ENCODE measurements around the gene SERPINB7.

Gene SERPINB7

DNA sequence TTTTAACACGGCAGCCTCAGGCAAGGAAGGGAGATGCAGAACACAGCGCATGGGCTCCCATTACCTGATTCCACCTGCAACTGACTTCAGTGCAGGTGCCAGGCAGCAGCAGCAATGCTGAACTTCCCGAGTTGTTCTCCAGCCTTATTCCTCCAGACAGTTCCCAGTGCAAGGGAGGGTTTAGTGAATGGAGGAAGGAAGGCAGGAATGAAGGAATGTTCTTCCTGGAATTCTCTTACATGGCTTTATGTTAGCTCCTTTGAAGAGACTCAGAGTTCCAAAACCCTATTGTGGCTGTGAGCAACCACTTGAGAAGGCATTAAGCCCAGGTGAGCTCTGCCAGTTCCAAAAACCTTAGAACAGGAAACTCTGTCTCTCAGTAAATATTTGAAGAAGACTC lies 45.5 kb downstream of the SERPINB7 start:
- no peak for TF ChIP-seq CTCF (IDR thresholded peaks at IDR 0.05; ENCODE audit: low read depth, low read length, missing control alignments)
- in situ Hi-C loops (cut with HindIII; ENCODE audit: low sequenced_read_pairs), result no loop called here
- no peak overlapping the region for H3K4me3 ChIP-seq (ENCODE audit: low read depth, low read length)
- DNase-seq (ENCODE audit: low read depth), result no peak

DNA sequence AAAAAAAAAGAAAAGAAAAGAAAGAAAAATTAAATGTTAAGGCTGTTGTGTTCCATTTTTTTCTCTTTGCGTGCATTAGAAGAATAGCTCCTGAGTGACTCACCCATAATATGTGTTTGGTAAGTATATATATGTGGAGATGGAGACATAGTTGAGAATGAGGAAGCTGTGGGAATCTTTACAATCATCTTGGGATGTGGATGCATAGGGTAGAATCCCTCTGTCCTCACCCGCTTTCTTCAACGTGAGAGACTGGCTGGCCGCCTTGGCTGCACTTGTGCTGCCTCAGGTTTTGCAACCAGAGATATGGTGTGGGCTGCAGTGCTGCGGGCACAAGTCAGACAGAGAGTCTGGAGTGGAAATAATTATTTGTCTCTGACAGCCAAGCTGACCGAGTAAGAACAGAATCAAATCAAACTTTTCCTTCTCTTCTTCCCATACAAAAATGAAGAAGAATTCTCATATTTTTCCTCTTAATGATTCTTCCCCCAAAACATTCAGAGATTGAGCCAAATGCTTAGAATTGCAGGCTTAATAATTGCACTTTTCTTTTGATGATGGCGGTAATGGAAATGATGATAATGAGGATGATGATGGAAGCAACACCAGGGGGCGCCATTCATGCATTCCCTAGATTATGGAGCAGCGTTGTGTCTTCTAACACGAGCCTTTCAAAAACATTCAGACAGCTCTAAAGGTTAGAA lies 48.5 kb downstream of the SERPINB7 start:
- H3K4me3 ChIP-seq (ENCODE audit: low read depth, low read length), result no peak overlapping the region
- no peak for TF ChIP-seq CTCF (IDR thresholded peaks at IDR 0.05; ENCODE audit: low read depth, low read length, missing control alignments)
- in situ Hi-C loops (cut with HindIII; ENCODE audit: low sequenced_read_pairs), result no loop called here
- no peak for DNase-seq (ENCODE audit: low read depth)

GRCh38 chr18:63824220-63824525 lies 49.0 kb downstream of the SERPINB7 start:
- in situ Hi-C loops (cut with HindIII; ENCODE audit: low sequenced_read_pairs), result no loop called here
- DNase-seq (ENCODE audit: low read depth), result no peak
- no peak for TF ChIP-seq CTCF (IDR thresholded peaks at IDR 0.05; ENCODE audit: low read depth, low read length, missing control alignments)
- no peak overlapping the region for H3K4me3 ChIP-seq (ENCODE audit: low read depth, low read length)

DNA sequence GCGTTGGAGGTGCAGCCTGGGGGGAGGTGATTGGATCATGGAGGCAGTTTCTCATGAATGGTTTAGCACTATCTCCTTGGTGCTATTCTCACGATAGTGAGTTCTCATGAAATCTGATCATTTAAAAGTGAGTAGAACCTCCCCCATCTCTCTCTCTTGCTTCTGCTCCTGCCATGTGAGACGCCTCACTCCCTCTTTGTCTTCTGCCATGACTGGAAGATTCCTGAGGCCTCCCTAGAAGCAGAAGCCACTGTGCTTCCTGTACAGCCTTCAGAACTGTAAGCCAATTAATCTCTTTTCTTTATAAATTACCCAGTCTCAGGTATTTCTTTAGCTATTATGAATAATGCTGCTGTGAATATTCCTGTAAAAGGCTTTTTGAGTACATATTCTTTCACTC lies 52.9 kb downstream of the SERPINB7 start:
- no peak for TF ChIP-seq CTCF (IDR thresholded peaks at IDR 0.05; ENCODE audit: low read depth, low read length, missing control alignments)
- in situ Hi-C loops (cut with HindIII; ENCODE audit: low sequenced_read_pairs), result loop anchor here (25.0 kb wide), 1 partner anchor 316 kb away; no protein-coding TSS in a partner anchor

GRCh38 chr18:63828656-63829055 lies 53.4 kb downstream of the SERPINB7 start:
- in situ Hi-C loops (cut with HindIII; ENCODE audit: low sequenced_read_pairs), result loop anchor here (25.0 kb wide), 1 partner anchor 316 kb away; no protein-coding TSS in a partner anchor
- TF ChIP-seq CTCF (IDR thresholded peaks at IDR 0.05; ENCODE audit: low read depth, low read length, missing control alignments), result no peak
- DNase-seq (ENCODE audit: low read depth), result no peak
- H3K4me3 ChIP-seq (ENCODE audit: low read depth, low read length), result no peak overlapping the region

More for the DNA sequence above, 52.9 kb downstream of the SERPINB7 start:
- DNase-seq (ENCODE audit: low read depth), result no peak
- H3K4me3 ChIP-seq (ENCODE audit: low read depth, low read length), result no peak overlapping the region

DNA sequence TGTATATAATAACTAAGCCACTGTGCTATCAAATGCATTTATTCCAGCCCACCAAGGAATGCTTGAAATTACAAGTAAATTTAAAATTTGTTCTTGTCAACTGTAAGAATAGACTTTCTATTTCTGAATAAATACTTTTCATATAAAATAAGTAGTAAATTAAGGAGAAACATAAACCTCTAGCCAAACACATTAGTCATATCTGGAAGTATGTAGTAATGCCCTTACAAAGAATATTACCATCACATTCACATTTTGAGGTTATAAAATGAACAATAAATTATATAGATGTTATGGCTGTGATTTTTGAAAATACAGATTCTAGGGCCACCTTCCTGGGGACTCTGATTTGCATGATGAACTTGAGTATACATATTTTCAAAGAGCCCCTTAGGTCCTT lies 54.7 kb downstream of the SERPINB7 start:
- in situ Hi-C loops (cut with HindIII; ENCODE audit: low sequenced_read_pairs), result loop anchor here (25.0 kb wide), 1 partner anchor 318 kb away; no protein-coding TSS in a partner anchor
- no peak for DNase-seq (ENCODE audit: low read depth)
- no peak for TF ChIP-seq CTCF (IDR thresholded peaks at IDR 0.05; ENCODE audit: low read depth, low read length, missing control alignments)
- no peak overlapping the region for H3K4me3 ChIP-seq (ENCODE audit: low read depth, low read length)
